HFF-Myc (cell line): Measurements from ENCODE around the gene IFI16.
"Not testable (repeated sequence)": the region's sequence is repeated elsewhere in the genome, so short reads cannot be mapped to it uniquely, and the experiment has no call there.

Experiments used
- DNase-seq: peaks from one replicate; pipeline ENCODE4 v3.0.0-alpha.2; 2011; ENCODE audit warnings: low read depth; ENCODE audit errors: extremely low read depth
- H3K4me3 ChIP-seq: replicated peaks from 2 replicates; pipeline ENCODE4 v1.5.1; 2011; ENCODE audit warnings: low read depth, mild to moderate bottlenecking, control low read depth, low read length
- CTCF ChIP-seq: IDR thresholded peaks from 2 replicates; pipeline ENCODE4 v1.5.1; 2012; ENCODE audit warnings: mild to moderate bottlenecking, low read depth, low read length, control low read depth; ENCODE audit errors: missing control alignments

IFI16 gene

GRCh38 chr1:159012495-159012894 lies 2.8 kb downstream of the IFI16 start:
- DNase-seq, result no peak
- H3K4me3 ChIP-seq, result peak overlapping the region; percentile 66
- no peak for TF ChIP-seq CTCF

DNA sequence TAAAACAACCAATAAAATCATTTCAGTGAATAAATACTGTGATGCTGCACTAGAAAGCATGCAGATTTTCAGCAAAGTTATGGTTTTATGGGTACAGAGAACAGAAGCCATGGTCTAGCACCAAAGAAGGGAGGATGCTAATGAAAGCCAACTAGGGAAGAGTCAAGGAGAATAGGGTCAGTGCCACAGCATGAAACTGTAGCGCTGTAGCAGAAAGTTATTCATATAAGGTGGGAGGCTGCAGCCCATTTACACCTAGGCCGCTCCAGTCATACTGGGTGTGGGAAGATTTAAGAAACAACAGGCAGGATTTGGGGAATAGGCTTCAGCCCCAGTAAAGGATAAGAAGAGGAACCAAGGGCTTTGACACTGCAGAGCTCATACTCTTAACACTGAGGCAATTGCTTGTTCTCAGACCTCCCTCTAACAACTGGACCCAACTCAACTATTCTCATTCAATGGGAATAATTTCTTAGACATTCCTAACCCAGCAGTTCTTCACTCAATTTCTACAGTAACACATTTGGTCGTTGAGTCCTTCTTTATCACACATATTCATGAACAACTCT lies 4.4 kb downstream of the IFI16 start:
- TF ChIP-seq CTCF, result no peak
- DNase-seq, result no peak
- H3K4me3 ChIP-seq, result no peak overlapping the region

- no peak for DNase-seq
- no peak for TF ChIP-seq CTCF
- H3K4me3 ChIP-seq, result no peak overlapping the region
Observed at GRCh38 chr1:159014851-159015250, 5.1 kb downstream of the IFI16 start.

GRCh38 chr1:159015440-159015909 lies 5.8 kb downstream of the IFI16 start:
- no peak for TF ChIP-seq CTCF
- no peak overlapping the region for H3K4me3 ChIP-seq
- DNase-seq, result peak; percentile 86

GRCh38 chr1:159023723-159024122 lies 14.0 kb downstream of the IFI16 start:
- DNase-seq, result no peak
- no peak for TF ChIP-seq CTCF
- H3K4me3 ChIP-seq, result no peak overlapping the region

DNA sequence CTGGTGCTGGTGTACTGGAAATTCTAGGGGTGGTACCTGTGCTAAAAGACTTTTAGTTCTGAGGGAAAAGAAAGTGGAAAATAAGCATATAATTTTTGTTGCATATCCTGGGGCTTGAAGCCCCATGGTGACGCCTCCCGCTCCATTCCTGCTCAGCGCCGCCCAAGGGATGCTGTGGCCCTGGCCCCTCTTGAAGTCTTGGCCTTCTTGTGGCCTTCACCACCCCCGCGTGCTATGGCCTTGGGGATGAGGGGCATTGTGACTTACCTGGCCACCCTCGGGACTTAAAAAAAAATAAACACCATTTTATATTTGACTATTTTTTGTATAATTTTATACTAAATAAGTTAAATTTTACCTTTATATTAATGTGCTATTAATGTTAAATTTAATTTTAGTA lies 15.3 kb downstream of the IFI16 start:
- no peak overlapping the region for H3K4me3 ChIP-seq
- DNase-seq, result no peak
- no peak for TF ChIP-seq CTCF

DNA sequence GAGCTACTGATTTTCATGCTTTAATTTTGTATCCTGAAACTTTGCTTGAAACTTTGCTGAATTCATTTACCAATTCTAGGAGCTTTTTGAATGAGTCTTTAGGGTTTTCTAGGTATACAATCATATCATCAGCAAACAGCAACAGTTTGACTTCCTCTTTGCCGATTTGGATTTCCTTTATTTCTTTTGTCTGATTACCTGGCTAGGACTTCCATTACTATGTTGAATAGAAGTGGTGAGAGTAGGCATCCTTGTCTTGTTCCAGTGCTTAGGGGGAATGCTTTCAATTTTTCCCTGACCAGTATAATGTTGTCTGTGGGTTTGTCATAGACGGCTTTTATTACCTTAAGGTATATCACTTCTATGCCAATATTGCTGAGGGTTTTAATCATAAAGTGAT lies 17.1 kb downstream of the IFI16 start:
- DNase-seq, H3K4me3 ChIP-seq: not testable (repeated sequence)

DNA sequence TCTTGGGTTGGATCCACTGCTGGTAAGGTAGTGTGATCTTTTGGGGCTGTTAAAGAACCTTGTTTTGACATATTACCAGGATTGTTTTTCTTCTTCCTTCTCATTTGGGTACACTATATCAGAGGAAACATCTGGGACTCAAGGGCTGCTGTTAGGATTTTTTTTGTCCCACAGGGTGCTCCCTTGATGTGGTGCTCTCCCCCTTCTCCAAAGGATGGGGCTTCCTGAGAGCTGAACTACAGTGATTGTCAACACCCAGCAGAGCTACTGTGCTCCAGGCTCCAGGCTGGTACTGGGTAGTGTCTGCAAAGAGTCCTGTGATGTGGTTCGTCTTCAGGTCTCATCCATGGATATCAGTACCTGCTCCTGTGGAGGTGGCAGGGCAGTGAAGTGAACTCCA lies 20.6 kb downstream of the IFI16 start:
- TF ChIP-seq CTCF, result no peak
- no peak for DNase-seq
- H3K4me3 ChIP-seq, result no peak overlapping the region
